Karpas-422 (cell line): ENCODE results near the gene CSNK1D. TPM values are rescaled to one million over a fixed set of nuclear protein-coding genes. Genes with fewer than 3 reads are reported as not detected.

Source experiments
- DNase-seq: peaks from one replicate; pipeline ENCODE4 v3.0.0-alpha.2; 2015
- H2AFZ ChIP-seq: fragments of 200-600 bp; sonication (generic); 2 replicates; pipeline ENCODE4 v1.6.1; 2014; ENCODE audit warnings: antibody characterized with exemption, low read length, mixed read lengths
- H3K27ac ChIP-seq: fragments of 200-600 bp; sonication (generic); 2 replicates; pipeline ENCODE4 v1.5.1; 2014; ENCODE audit warnings: mild to moderate bottlenecking, low read length, moderate library complexity
- H3K27me3 ChIP-seq: fragments of 200-600 bp; sonication (generic); 2 replicates; pipeline ENCODE4 v1.6.1; 2014; ENCODE audit warnings: low read length, mixed read lengths
- H3K36me3 ChIP-seq: fragments of 200-600 bp; sonication (generic); 2 replicates; pipeline ENCODE4 v1.6.1; 2014; ENCODE audit warnings: low read length, mixed read lengths; ENCODE audit not compliant: insufficient read depth
- H3K4me1 ChIP-seq: fragments of 200-600 bp; sonication (generic); 2 replicates; pipeline ENCODE4 v1.6.1; 2014; ENCODE audit warnings: mild to moderate bottlenecking, low read length, mixed read lengths
- H3K4me2 ChIP-seq: fragments of 200-600 bp; sonication (generic); 2 replicates; pipeline ENCODE4 v1.6.1; 2014; ENCODE audit warnings: low read length, low read depth, mild to moderate bottlenecking; ENCODE audit not compliant: poor library complexity, severe bottlenecking
- H3K4me3 ChIP-seq: fragments of 200-600 bp; sonication (generic); 2 replicates; pipeline ENCODE4 v1.5.1; 2014; ENCODE audit warnings: mild to moderate bottlenecking, antibody characterized with exemption, low read length, mixed read lengths
- H3K79me2 ChIP-seq: fragments of 200-600 bp; sonication (generic); 2 replicates; pipeline ENCODE4 v1.6.1; 2014; ENCODE audit warnings: mild to moderate bottlenecking, low read length, mixed read lengths
- H3K9ac ChIP-seq: fragments of 200-600 bp; sonication (generic); 2 replicates; pipeline ENCODE4 v1.6.0; 2014; ENCODE audit warnings: low read length
- H3K9me2 ChIP-seq: fragments of 200-600 bp; sonication (generic), shearing (Covaris generic); replicated peaks from 2 replicates; pipeline ENCODE4 v1.6.0; 2014; ENCODE audit warnings: mild to moderate bottlenecking, low read length, moderate library complexity; ENCODE audit not compliant: insufficient read depth
- H3K9me3 ChIP-seq: fragments of 300-700, 200-600 bp; sonication (generic); 2 replicates; pipeline ENCODE4 v1.6.1; 2014; ENCODE audit warnings: low read length, mixed read lengths
- H4K20me1 ChIP-seq: fragments of 200-600 bp; sonication (generic); 2 replicates; pipeline ENCODE4 v1.6.1; 2014; ENCODE audit warnings: mild to moderate bottlenecking, antibody characterized with exemption, low read length, low read depth; ENCODE audit not compliant: insufficient read depth
- total RNA-seq: library from RNA; depleted of rRNA; stranded (reverse); fragments of >200 nt; shearing (Covaris generic); gene quantifications from 2 replicates; pipeline ENCODE4 v1.2.3, GENCODE V29; 2014; ENCODE audit warnings: low replicate concordance

Gene CSNK1D
- total RNA-seq, 1 experiment from 2014 or later = 30.6 TPM

DNA sequence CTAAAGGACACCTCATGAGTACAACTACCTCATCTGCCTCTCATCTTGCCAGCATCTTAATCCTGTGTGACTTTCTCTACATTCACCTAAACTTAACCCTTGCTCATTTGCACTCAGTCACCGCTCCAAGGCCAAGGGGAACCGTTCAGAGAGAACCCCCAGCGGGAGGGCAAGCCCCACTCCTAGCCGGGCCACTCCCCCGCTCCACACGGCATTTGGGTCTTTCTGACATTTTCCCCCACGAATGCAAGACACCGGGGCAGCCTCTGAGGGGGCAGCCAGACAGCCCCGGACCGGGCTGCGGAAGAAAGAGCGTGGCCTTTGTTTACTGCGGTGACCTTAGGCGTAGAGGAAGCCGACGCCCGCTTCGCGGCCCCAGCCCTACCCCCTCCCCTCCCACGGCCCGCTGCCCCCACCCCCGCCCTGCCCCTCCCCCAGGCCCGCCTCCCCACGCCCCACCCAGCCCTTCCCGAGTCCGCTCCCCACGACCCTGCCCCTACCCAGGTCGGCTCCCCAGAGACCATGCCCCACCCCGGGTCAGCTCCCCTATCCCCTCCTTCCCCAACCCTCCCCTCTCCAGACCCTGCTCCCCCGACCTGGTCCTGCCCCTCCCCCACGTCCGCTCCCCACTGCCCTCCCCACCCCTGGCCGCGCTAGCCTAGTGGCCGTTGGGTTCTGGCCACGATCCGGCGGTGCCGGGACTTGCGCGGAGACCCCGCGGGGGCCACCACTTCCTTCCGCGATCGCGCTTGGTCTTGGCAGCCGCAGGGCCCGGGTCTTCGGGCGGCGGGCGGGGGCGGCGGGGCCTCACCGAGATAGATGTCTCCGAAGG is 789 bp downstream of the CSNK1D start:
- peak overlapping the region; percentile 99 for H3K9ac ChIP-seq
- H3K4me1 ChIP-seq = peaks cover 17% of the 10 kb centered on the region
- peaks cover 15% of the 10 kb centered on the region; the same call in 1 of the 2 replicates for H3K36me3 ChIP-seq
- H3K27me3 ChIP-seq = no peaks in the 10 kb centered on the region
- H4K20me1 ChIP-seq = peaks cover 48% of the 10 kb centered on the region
- H3K9me2 ChIP-seq = no peaks in the 10 kb centered on the region
- H3K4me2 ChIP-seq = peak overlapping the region; percentile 81
- H3K4me3 ChIP-seq = peak overlapping the region; percentile 77
- H3K79me2 ChIP-seq = peaks cover 55% of the 10 kb centered on the region
- DNase-seq = peak; percentile 60
- no peak overlapping the region for H2AFZ ChIP-seq
- peak overlapping the region; percentile 80 for H3K27ac ChIP-seq
- H3K9me3 ChIP-seq = no peaks in the 10 kb centered on the region

DNA sequence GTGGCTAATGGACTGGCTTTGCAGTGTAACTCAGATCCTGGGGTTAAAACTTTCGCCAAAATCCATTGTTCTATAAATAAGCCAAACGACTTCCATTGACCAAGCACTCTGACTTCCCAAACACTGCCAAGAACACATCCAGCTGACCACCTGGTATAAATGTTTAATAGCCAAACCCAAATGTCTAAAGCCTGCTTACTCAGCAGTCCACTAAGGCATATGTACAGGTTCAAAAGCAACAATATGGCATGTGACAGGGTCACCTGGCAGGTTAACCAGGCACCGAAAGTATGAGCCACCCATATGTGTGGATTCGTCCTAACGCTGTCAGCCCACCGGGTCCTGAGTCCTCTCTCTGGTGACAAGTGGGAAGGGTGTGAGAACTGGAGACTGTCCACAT is 2.1 kb downstream of the CSNK1D start:
- no peak overlapping the region for H3K4me3 ChIP-seq
- H2AFZ ChIP-seq = no peak overlapping the region
- DNase-seq = no peak
- peaks cover 17% of the 10 kb centered on the region for H3K4me1 ChIP-seq
- H3K27me3 ChIP-seq = no peaks in the 10 kb centered on the region
- H3K9me3 ChIP-seq = no peaks in the 10 kb centered on the region
- H3K4me2 ChIP-seq = peak overlapping the region; percentile 81
- H3K9me2 ChIP-seq = no peaks in the 10 kb centered on the region
- no peak overlapping the region for H3K27ac ChIP-seq
- no peak overlapping the region for H3K9ac ChIP-seq
- peaks cover 67% of the 10 kb centered on the region for H3K79me2 ChIP-seq
- H3K36me3 ChIP-seq = peaks cover 15% of the 10 kb centered on the region; the same call in 1 of the 2 replicates
- H4K20me1 ChIP-seq = peaks cover 56% of the 10 kb centered on the region

DNA sequence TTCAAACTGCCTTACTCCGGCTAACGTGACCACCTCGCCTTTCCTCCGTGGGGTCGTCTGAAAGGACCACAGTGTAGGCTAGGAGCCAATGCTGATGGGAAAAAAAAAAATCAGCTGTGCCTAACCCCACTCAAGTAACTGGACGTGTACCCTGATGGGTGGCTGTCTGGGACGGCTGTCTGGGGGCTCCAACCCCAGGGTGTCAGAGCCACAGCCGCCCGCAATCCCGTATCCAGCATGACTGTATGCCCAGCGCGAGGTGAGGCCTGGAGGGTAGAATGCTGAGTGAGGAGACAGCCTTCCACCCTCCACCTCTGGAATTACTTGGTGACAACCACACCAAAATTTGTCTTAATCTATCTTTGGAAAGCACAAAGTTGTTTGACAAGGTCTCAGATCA is 2.8 kb downstream of the CSNK1D start:
- H3K36me3 ChIP-seq = peaks cover 20% of the 10 kb centered on the region; the same call in 1 of the 2 replicates

DNA sequence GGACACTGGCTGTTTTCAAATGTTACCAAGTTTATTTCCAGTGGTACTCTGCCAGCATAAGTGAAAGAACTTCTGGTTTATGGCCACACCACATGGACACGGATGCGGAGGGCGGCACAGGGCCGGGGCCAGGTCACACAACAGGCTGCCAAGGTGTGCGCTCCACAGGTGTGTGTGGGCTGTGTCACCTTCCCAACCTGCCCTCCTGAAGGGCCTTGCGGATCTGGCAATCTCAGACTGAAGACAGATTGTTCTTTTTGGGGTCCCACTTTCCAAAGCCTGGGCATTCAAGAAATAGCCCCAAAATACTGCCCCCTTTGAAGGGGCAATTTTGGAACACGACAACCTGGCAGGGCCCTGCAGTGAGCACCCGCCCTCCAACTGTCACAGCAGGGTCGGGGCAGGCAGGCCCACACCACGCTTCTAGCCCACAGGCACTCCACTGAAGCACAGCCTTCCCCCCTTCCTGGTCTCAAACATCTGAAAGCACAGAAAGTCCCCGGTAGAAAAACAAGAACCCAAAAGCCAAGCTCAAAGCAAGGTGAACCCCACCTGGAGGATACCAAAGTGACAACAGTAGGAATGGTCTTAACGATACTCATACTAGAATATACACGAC is 3.5 kb downstream of the CSNK1D start:
- Histone ChIP-seq H3K4me3 (no peak overlapping the region), H3K79me2 (peaks cover 79% of the 10 kb centered on the region), H3K9me3 (no peaks in the 10 kb centered on the region), H4K20me1 (peaks cover 68% of the 10 kb centered on the region), H3K27ac (no peak overlapping the region), H2AFZ (no peak overlapping the region), H3K36me3 (peaks cover 26% of the 10 kb centered on the region), H3K9me2 (no peaks in the 10 kb centered on the region), H3K4me2 (no peak overlapping the region), H3K27me3 (no peaks in the 10 kb centered on the region), H3K4me1 (peaks cover 17% of the 10 kb centered on the region), H3K9ac (no peak overlapping the region)
- no peak for DNase-seq

More for the DNA sequence above, 2.8 kb downstream of the CSNK1D start:
- Histone ChIP-seq H3K4me3 (no peak overlapping the region), H3K27ac (no peak overlapping the region), H2AFZ (no peak overlapping the region), H3K27me3 (no peaks in the 10 kb centered on the region), H3K4me2 (no peak overlapping the region), H3K9me3 (no peaks in the 10 kb centered on the region), H3K9ac (no peak overlapping the region), H3K4me1 (peaks cover 17% of the 10 kb centered on the region), H4K20me1 (peaks cover 64% of the 10 kb centered on the region), H3K9me2 (no peaks in the 10 kb centered on the region), H3K79me2 (peaks cover 74% of the 10 kb centered on the region)
- no peak for DNase-seq

DNA sequence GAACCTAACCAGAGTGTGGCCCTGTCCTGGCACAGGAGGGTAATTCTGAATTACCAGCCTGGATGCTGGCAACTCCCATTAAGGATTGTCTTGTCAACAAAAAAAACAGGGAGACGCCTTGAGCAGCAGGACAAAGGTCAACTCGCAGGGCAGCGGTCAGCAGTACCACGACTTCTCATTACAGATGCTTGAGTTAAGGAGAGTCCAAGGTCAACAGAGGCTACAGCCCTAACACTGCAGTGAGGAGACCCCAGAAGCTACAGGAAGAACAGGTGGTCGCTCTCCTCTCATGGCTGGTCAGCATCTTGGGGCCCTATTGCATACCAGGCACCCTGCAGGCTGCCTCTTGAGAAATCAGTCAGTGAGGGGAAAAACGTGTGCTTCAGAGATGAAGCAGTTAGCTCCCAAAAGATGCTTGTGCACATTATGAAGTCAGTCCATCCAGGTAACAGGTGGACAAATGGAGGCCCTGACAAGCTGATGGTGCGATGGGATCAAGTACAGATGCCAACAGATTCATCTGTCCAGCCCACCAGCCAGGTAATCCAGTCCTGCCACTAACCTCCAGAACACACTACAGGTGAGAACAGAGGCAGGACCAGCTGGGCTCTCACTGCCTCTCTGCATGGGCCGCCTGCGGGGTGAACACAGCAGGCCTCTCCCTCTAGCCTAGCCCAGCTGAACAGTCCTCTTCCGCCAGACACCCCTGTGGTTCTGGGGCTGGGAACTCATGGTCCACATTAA is 4.2 kb downstream of the CSNK1D start:
- Histone ChIP-seq H3K79me2 (peaks cover 80% of the 10 kb centered on the region), H3K4me2 (no peak overlapping the region), H3K9me2 (no peaks in the 10 kb centered on the region), H3K9me3 (no peaks in the 10 kb centered on the region), H4K20me1 (peaks cover 68% of the 10 kb centered on the region), H3K9ac (no peak overlapping the region), H3K4me3 (no peak overlapping the region), H2AFZ (no peak overlapping the region), H3K4me1 (peaks cover 17% of the 10 kb centered on the region), H3K27me3 (no peaks in the 10 kb centered on the region), H3K27ac (no peak overlapping the region), H3K36me3 (peaks cover 29% of the 10 kb centered on the region)
- DNase-seq = no peak

DNA sequence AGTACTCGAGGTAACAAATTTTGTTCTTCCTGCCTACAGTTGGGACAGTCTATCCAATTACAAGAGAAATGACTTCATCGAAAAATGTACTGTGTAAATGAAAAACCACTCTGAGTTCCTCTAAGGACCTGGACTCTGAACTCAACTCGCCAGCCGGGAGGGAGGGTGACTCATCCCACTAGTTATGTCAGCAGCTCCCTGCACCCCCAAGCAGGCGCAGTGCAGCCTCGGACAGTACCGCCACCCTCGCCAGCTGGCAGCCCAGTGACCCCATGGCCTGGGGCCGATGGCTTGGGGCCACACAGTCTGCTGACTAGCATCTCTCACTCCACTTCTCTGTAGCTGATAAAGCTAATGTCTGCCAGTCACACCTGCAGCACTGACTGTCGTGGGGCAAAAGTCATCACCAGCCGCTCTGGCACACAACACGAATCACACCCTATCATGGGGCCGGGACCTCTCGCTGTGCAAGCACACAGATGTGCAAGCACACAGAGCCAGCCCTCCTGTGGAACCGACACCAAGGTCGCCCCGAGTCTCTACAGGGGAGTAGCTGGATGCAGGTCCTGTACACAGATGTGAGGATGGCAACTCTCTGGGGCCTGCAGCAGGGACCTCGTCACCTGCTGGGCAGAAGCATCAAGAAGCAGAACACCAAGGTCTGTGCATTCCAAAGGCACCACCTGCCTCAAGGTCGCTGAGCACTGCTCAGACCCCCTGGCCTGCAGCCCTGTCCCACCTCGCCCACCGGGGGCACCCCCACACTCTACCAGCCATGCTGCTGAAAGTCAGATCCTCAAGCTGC is 5.7 kb downstream of the CSNK1D start:
- H2AFZ ChIP-seq = no peak overlapping the region
- H3K9ac ChIP-seq = no peak overlapping the region
- H3K36me3 ChIP-seq = peaks cover 43% of the 10 kb centered on the region
- no peak for DNase-seq
- no peak overlapping the region for H3K4me2 ChIP-seq
- H3K4me1 ChIP-seq = peaks cover 13% of the 10 kb centered on the region
- H3K9me2 ChIP-seq = no peaks in the 10 kb centered on the region
- peaks cover 75% of the 10 kb centered on the region for H4K20me1 ChIP-seq
- no peaks in the 10 kb centered on the region for H3K9me3 ChIP-seq
- no peaks in the 10 kb centered on the region for H3K27me3 ChIP-seq
- no peak overlapping the region for H3K4me3 ChIP-seq
- H3K27ac ChIP-seq = no peak overlapping the region
- peaks cover 90% of the 10 kb centered on the region for H3K79me2 ChIP-seq

DNA sequence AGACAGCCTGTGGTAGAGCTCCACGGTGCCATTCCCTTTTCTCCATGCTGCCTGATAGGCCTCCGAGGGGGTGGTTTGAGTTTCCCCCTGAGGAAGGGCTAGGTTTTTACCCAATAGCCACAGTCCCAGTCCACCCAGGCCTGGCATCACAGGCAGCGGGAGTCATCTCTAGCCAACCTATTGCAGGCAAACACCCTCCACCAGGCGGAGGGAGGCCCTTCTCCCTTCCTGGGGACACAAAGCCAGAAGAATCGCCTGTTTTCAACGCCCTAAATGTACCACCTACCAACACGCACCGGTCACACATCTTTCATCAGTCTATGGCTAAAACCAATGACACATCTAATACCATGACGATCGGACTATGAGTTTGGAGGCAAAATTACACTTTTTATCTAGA is 7.4 kb downstream of the CSNK1D start:
- H3K79me2 ChIP-seq = peaks cover 91% of the 10 kb centered on the region
- H4K20me1 ChIP-seq = peaks cover 60% of the 10 kb centered on the region
- no peaks in the 10 kb centered on the region for H3K4me1 ChIP-seq
- H3K27me3 ChIP-seq = no peaks in the 10 kb centered on the region
- H3K9ac ChIP-seq = no peak overlapping the region
- H3K9me2 ChIP-seq = no peaks in the 10 kb centered on the region
- H3K36me3 ChIP-seq = peaks cover 48% of the 10 kb centered on the region
- no peaks in the 10 kb centered on the region for H3K9me3 ChIP-seq
- no peak overlapping the region for H3K4me3 ChIP-seq
- no peak for DNase-seq
- H3K4me2 ChIP-seq = no peak overlapping the region
- H3K27ac ChIP-seq = no peak overlapping the region
- H2AFZ ChIP-seq = no peak overlapping the region
